ENCODE measurements around the gene SGCE. TPM values are rescaled to one million over a fixed set of nuclear protein-coding genes. Genes with fewer than 3 reads are reported as not detected.
"Not testable (repeated sequence)": the region's sequence is repeated elsewhere in the genome, so short reads cannot be mapped to it uniquely, and the experiment has no call there.

SGCE gene
- 1 to 10 TPM; 1.6 to 1.9 TPM for total RNA-seq

DNA sequence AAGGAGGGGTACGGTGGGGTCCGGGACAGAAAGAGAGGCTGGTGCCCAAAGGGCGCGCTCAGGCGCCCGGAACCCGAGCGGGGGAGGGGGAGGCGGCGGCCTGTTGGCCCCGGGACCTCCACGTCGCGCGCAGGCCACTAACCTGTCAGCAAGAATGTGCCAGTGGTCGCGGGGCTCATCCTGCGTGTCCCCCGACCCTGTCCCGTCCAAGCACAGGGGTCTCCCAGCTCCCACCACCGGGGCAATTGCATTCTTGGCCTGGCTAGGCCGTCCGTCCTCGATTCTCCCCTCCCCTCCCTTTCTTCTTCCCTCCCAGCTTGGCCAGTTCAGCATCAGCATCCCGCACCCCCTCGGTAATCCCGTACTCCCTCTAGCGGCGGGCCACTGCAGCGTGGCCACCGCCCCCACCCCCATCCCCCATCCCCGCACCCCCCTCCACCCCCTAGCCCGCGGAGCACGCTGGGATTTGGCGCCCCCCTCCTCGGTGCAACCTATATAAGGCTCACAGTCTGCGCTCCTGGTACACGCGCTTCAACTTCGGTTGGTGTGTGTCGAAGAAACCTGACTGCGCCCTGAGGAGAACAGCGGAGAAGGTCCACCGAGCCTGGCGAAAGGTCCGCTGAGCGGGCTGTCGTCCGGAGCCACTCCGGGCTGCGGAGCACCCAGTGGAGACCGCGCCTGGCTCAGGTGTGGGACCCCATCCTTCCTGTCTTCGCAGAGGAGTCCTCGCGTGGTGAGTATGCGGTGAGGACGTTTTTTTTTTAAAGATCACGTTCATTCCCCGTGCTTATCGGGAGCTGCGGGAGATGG, at the start of gene SGCE:
Gene SGCE, minus strand, starts transcription at position 286 of the 810 bp plus-strand sequence. Its CDS starts 35 bp downstream, at position 251.
- Mint-ChIP-seq H3K36me3 (ENCODE audit: insufficient read depth in 2 of 2) (no peaks in the 10 kb centered on the region), H3K27ac (no peak within 1 kb of the TSS), H3K4me3 (peak within 1 kb of the TSS; percentile 80 to 88), H3K27me3 (ENCODE audit: low read depth) (peaks cover 36% of the 10 kb centered on the region), H3K4me1 (ENCODE audit: low read depth) (peaks cover 23% of the 10 kb centered on the region), H3K9me3 (no peaks in the 10 kb centered on the region)
- ATAC-seq (replicated peaks in 1 of 2) (peak in 1 of 2 donors; percentile 8), DNase-seq (peak; percentile 60 to 68)

- not testable (repeated sequence) for H3K4me1 Mint-ChIP-seq (ENCODE audit: low read depth); ATAC-seq (replicated peaks in 1 of 2); H3K36me3 Mint-ChIP-seq (ENCODE audit: insufficient read depth in 2 of 2); H3K27ac Mint-ChIP-seq; DNase-seq; H3K4me3 Mint-ChIP-seq; H3K9me3 Mint-ChIP-seq; H3K27me3 Mint-ChIP-seq (ENCODE audit: low read depth)
These were observed 49.5 kb upstream of the SGCE start for GRCh38 chr7:94705155-94706021.

GRCh38 chr7:94701555-94701973, 45.6 kb upstream of the SGCE start:
- no peaks in the 10 kb centered on the region for H3K9me3 Mint-ChIP-seq
- H3K27ac Mint-ChIP-seq, result no peak overlapping the region
- no peaks in the 10 kb centered on the region for H3K4me1 Mint-ChIP-seq (ENCODE audit: low read depth)
- no peaks in the 10 kb centered on the region for H3K36me3 Mint-ChIP-seq (ENCODE audit: insufficient read depth in 2 of 2)
- DNase-seq (no peak), ATAC-seq (replicated peaks in 1 of 2) (no peak)
- H3K27me3 Mint-ChIP-seq (ENCODE audit: low read depth), result no peaks in the 10 kb centered on the region
- H3K4me3 Mint-ChIP-seq, result no peak overlapping the region

GRCh38 chr7:94700926-94701554, 45.1 kb upstream of the SGCE start:
- Mint-ChIP-seq H3K27ac (no peak overlapping the region), H3K36me3 (ENCODE audit: insufficient read depth in 2 of 2) (no peaks in the 10 kb centered on the region), H3K4me3 (no peak overlapping the region), H3K9me3 (no peaks in the 10 kb centered on the region), H3K27me3 (ENCODE audit: low read depth) (no peaks in the 10 kb centered on the region), H3K4me1 (ENCODE audit: low read depth) (no peaks in the 10 kb centered on the region)
- no peak for ATAC-seq (replicated peaks in 1 of 2)
- no peak for DNase-seq

DNA sequence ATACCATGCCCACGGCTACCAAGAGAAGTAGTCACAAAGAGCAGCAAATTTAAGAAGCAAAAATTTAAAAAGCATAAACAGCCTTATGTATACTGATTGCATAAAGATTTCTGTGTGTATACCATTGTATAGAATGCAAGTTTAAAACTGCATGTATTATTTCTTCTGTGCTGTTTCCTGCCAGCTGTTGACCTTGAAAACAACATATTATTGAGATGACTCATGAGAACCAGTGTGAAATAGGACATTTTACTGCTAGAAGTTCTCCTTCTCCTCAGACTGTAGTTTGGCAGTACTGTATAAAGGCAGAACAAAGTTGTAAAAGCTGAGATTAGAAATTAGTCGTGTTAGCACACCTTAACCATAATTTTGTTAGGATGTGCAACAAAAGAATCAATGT, 42.3 kb upstream of the SGCE start:
- no peaks in the 10 kb centered on the region for H3K36me3 Mint-ChIP-seq (ENCODE audit: insufficient read depth in 2 of 2)
- no peaks in the 10 kb centered on the region for H3K9me3 Mint-ChIP-seq
- no peak overlapping the region for H3K27ac Mint-ChIP-seq
- no peaks in the 10 kb centered on the region for H3K27me3 Mint-ChIP-seq (ENCODE audit: low read depth)
- DNase-seq (no peak), ATAC-seq (replicated peaks in 1 of 2) (no peak)
- H3K4me1 Mint-ChIP-seq (ENCODE audit: low read depth), result no peaks in the 10 kb centered on the region
- no peak overlapping the region for H3K4me3 Mint-ChIP-seq

GRCh38 chr7:94697035-94697974, 41.4 kb upstream of the SGCE start:
- Mint-ChIP-seq H3K36me3 (ENCODE audit: insufficient read depth in 2 of 2) (no peaks in the 10 kb centered on the region), H3K27ac (no peak overlapping the region), H3K4me3 (no peak overlapping the region), H3K4me1 (ENCODE audit: low read depth) (no peaks in the 10 kb centered on the region), H3K9me3 (no peaks in the 10 kb centered on the region), H3K27me3 (ENCODE audit: low read depth) (no peaks in the 10 kb centered on the region)
- DNase-seq (no peak), ATAC-seq (replicated peaks in 1 of 2) (peak in 1 of 2 donors; percentile 35)

DNA sequence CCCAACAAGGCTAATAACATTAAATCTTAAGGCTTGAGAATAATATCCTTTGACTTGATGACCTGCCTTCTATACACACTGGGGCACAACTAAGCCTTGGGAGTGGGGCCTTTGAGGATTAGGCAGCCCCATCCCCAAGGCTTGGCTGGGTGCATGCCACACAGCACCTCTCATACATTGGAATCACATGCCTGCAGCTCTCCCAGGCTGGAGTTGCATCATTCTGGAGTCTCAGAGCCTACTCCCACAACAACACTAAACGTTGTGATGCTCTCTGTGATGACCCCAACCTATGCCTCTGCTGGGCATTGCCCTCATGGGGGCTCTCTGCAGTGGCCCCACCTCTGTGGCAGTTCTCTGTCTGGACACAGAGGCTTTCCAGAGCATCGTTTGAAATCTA, 31.9 kb upstream of the SGCE start:
- Mint-ChIP-seq H3K4me3 (no peak overlapping the region), H3K27ac (no peak overlapping the region), H3K36me3 (ENCODE audit: insufficient read depth in 2 of 2) (no peaks in the 10 kb centered on the region), H3K9me3 (no peaks in the 10 kb centered on the region), H3K27me3 (ENCODE audit: low read depth) (peaks cover 4% of the 10 kb centered on the region), H3K4me1 (ENCODE audit: low read depth) (no peaks in the 10 kb centered on the region)
- DNase-seq, result no peak
- no peak for ATAC-seq (replicated peaks in 1 of 2)

GRCh38 chr7:94687076-94687475, 31.1 kb upstream of the SGCE start:
- H3K27ac Mint-ChIP-seq, result no peak overlapping the region
- H3K36me3 Mint-ChIP-seq (ENCODE audit: insufficient read depth in 2 of 2), result no peaks in the 10 kb centered on the region
- peaks cover 6% of the 10 kb centered on the region for H3K27me3 Mint-ChIP-seq (ENCODE audit: low read depth)
- DNase-seq (no peak), ATAC-seq (replicated peaks in 1 of 2) (no peak)
- no peak overlapping the region for H3K4me3 Mint-ChIP-seq
- H3K4me1 Mint-ChIP-seq (ENCODE audit: low read depth), result no peaks in the 10 kb centered on the region
- H3K9me3 Mint-ChIP-seq, result no peaks in the 10 kb centered on the region

DNA sequence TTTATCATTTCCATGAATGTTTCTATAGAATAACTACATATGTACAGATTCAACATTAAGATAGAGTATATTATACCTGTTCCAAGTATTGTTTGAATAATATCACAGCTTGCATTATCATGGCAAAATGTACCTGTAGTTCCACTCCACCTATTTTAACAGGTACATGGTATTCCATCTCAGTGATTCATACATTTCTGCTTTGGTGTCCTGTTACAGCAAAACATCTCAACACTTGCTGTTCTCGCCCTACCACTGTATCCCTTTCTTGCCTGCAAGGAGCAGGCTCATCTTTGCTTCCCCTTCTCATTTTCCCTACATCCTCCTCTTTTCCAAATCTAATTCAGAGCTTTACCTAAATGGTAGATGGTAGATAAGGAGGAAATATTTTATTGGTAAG, 27.1 kb upstream of the SGCE start:
- H3K36me3 Mint-ChIP-seq (ENCODE audit: insufficient read depth in 2 of 2), result no peaks in the 10 kb centered on the region
- H3K9me3 Mint-ChIP-seq, result no peaks in the 10 kb centered on the region
- ATAC-seq (replicated peaks in 1 of 2), result no peak
- no peak for DNase-seq
- H3K4me1 Mint-ChIP-seq (ENCODE audit: low read depth), result no peaks in the 10 kb centered on the region
- H3K27ac Mint-ChIP-seq, result no peak overlapping the region
- no peak overlapping the region for H3K4me3 Mint-ChIP-seq
- H3K27me3 Mint-ChIP-seq (ENCODE audit: low read depth), result peaks cover 14% of the 10 kb centered on the region

DNA sequence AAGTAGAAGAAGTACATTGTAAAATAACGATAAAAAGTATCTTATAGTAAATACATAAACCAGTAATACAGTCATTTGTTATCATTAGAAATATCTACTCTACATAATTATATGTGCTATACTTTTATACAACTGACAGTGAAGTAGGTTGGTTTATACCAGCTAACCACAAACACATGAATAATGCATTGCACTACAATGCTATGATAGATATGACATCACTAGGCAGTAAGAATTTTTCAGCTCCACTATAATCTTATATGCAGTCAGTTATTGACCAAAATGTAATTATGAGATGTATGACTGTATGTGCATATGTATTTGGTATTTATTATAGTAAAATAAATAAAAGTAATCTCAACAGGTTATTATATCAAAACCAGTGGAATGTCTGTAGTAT, 23.4 kb upstream of the SGCE start:
- no peak overlapping the region for H3K27ac Mint-ChIP-seq
- H3K27me3 Mint-ChIP-seq (ENCODE audit: low read depth), result peaks cover 14% of the 10 kb centered on the region

DNA sequence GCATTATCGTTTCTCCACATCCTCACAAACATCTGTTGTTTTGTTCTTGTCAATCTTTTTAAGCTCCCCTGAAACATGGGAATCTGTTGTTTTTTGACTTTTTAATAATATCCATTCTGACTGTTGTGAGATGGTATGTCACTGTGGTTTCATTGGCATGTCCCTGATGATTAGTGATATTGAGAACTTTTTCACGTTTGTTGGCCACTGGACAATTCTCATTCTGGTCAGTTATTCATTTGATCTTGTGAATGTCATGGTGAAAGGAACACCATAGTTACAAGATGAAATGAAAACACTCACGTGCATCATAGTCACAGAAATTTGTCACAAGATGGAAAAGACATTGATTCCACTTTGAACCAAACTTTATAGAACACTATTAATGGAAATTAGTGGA, 20.5 kb upstream of the SGCE start:
- Mint-ChIP-seq H3K4me1 (ENCODE audit: low read depth) (no peaks in the 10 kb centered on the region), H3K4me3 (no peak overlapping the region), H3K27me3 (ENCODE audit: low read depth) (peaks cover 7% of the 10 kb centered on the region), H3K9me3 (no peaks in the 10 kb centered on the region), H3K27ac (no peak overlapping the region), H3K36me3 (ENCODE audit: insufficient read depth in 2 of 2) (no peaks in the 10 kb centered on the region)
- no peak for ATAC-seq (replicated peaks in 1 of 2)
- no peak for DNase-seq

More for the DNA sequence above, 23.4 kb upstream of the SGCE start:
- no peak for DNase-seq
- no peak for ATAC-seq (replicated peaks in 1 of 2)
- no peak overlapping the region for H3K4me3 Mint-ChIP-seq
- no peaks in the 10 kb centered on the region for H3K36me3 Mint-ChIP-seq (ENCODE audit: insufficient read depth in 2 of 2)
- no peaks in the 10 kb centered on the region for H3K4me1 Mint-ChIP-seq (ENCODE audit: low read depth)
- no peaks in the 10 kb centered on the region for H3K9me3 Mint-ChIP-seq

DNA sequence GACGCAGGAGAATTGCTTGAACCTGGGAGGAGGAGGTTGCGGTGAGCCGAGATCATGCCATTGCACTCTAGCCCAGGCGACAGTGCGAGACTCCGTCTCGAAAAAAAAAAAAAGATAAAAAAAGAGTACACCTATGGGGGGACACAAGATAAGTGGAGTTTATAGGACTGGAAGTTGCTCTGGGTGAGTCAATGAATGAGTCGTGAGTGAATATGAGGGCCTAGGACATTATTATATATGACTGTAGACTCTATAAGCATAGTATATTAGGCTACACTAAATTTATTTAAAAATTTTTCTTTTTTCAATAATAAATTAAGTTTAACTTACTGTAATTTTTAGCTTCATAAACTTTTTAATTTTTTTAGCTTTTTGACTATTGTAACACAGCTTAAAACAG, 19.4 kb upstream of the SGCE start:
- no peaks in the 10 kb centered on the region for H3K9me3 Mint-ChIP-seq
- H3K27me3 Mint-ChIP-seq (ENCODE audit: low read depth), result no peaks in the 10 kb centered on the region
- no peak for DNase-seq
- no peaks in the 10 kb centered on the region for H3K36me3 Mint-ChIP-seq (ENCODE audit: insufficient read depth in 2 of 2)
- no peaks in the 10 kb centered on the region for H3K4me1 Mint-ChIP-seq (ENCODE audit: low read depth)
- H3K4me3 Mint-ChIP-seq, result no peak overlapping the region
- ATAC-seq (replicated peaks in 1 of 2), result no peak
- no peak overlapping the region for H3K27ac Mint-ChIP-seq
